Measurements from ENCODE around the gene CPLANE2.
"Not testable (repeated sequence)": the region's sequence is repeated elsewhere in the genome, so short reads cannot be mapped to it uniquely, and the experiment has no call there.

CPLANE2 gene

DNA sequence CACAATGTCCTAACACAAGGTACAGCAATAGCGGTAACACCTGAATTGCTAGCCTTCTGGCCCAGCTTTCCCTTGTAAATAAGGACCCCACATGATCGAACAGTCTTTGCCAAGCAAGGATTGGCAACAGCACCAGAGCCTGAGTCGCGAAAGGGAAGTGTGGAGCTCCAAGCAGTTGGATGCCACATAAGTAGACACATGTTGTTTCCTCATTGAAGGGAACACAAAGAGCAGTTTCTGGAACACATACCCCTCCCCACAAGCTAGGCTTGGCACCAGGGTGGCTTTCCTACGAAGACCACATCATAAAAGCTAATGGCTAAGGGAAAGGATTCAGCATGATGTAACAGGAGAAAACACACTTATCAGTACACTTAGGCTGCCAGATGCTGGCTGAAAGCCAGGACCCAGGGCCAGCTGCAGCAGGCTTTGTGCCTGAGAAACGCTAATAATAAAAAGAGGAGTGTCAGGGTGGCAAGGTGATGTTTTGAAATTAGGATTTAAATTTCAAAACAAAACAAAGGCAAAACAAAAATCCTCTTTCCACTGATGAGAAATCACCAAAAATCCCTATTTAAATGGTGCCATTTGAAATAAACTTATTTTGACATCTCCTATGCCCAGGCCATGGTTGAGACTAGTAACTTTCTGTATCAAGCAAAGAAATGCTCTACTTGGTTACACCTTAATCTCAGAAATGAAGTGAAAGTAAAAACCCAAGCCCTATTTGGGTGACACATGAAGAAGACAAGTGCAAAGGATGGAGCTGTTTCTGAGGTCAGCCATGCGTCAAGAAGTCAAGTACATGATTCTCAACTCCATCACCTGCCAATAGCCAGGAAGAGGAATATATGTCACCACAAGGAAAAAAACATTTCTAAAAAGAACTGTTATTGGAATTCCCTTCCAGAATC lies 11.9 kb upstream of the CPLANE2 start:
- peak; percentile 90 for DNase-seq

DNA sequence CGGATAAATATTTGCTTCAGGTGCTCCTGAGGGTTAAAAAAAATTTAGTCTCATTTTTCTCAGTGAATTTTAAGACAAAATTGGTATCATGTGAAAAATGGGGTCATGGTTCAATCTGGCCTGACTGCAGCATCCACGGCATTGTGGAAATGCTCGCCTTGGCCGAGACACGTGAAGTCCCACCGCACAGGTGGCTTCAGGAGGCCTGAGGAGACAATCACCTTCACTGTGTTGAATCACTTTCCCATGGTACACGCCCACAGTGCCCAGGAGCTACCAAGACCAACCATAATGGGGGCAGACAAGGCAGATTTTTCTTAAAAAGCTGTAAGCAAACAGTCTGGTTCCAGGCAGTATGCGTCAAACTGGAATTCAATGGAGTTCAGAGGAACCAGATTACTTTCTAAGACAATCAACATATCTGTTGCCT lies 11.0 kb upstream of the CPLANE2 start:
- no peak for DNase-seq

DNA sequence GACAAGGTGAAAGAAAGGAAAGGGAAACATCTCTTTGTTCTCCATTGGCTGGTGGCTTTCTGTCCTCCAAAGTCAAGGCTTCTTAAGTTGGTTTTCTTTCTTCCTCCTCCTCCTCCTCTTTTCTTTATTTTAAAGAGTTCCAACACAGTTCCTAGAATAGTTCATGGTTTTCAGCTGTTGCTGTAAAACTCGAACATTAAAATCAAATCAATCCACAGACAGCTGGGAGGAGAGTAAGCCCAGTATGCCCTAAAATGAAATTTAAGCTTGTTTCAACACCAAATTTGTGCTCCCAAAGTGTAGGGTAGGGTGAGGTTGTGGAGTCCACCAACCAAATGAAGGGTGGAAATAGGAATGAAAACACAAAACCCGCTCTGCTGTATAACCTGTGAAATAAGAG lies 10.5 kb upstream of the CPLANE2 start:
- DNase-seq: no peak

DNA sequence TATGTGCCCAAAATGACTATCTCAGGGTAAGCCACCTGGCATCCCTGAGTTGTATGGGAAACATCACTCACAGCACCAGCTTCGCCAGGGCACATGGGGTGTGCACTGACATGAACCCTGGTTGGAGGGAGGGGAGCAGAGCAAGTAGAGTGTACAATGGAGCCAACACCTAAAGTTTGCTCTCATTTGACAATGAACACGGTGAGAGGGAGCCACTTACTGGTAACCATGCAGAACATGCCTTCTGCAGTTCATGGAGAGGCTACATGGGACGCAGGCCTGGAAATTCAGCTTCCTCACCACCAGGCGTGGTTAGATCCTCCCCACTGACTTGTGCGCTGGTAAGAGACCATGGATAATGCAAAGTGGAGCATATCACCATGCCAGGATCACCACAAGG lies 10.0 kb upstream of the CPLANE2 start:
- no peak for DNase-seq

DNA sequence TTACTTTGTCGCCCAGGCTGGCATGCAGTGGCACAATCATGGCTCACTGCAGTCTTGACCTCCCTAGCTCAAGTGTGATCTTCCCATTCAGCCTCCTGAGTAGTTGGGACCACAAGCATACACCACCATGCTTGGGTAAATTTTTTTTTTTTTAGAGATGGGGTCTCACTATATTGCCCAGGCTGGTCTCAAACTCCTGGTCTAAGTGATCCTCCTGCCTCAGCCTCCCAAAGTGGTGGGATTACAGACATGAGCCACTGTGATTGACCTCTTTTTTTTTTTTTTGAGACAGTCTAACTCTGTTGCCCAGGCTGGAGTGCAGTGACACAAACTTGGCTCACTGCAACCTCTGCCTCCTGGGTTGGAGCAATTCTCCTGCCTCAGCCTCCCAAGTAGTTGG lies 9.3 kb upstream of the CPLANE2 start:
- DNase-seq: not testable (repeated sequence)

DNA sequence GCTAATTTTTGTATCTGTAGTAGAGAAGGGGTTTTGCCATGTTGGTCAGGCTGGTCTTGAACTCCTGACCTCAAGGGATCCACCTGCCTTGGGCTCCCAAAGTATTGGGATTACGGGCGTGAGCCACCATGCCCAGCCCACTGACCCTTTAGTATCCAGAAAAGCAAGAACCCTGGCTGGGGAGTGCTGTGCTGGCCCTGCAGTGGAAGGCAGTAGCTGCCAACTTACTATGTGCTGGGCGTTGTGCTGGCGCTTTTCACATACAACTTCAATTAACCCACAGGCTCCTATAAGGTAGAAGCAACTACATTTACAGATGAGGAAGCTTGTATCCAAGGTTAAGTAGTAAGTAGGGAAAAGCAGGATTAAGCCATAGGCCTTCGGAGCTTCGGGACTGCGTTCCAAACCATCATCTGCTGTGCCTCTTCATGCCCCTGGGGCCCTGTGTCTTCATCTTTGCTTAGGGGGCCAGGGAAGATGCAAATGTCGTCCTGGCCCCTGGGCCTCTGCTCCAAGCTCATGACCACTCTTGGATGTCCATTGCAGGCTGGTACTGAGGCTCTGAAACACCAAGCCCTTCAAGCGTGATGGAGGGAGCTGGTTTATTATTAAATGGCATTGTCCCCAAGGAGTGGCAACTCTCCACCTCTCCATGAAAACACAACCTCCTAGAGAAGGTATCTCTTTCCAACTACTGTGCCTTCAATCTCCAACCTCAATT lies 8.7 kb upstream of the CPLANE2 start:
- no peak for DNase-seq

DNA sequence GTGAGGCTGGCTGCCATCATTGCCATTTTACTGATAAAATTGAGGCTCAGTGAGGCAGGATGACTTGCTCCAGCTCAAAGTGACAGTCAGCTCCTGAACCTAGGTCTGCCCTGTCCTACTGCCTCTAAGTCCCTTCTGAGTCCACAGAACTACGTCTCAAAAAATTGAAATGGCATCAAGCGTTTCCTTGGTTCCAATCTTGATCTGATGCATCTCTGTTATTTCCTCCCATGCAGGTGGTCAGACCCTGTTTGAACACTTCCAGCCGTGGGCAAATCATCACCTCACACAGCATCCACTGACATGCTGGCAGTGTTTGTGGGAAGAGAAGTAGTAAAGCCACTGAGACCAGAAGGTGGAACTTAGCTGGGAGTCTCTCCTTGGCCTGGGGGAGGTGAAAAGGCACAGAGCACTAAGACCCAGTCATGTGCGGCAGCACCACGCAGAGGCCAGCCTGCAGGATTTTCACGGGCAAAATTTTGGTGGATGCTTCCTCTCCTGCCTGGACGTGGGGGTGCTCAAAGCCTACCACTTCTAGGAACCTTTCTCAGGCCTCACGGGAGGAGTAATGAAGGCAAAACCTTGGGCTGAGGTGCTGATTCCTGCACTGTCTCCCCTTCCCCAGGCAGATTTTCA lies 7.8 kb upstream of the CPLANE2 start:
- no peak for DNase-seq

DNA sequence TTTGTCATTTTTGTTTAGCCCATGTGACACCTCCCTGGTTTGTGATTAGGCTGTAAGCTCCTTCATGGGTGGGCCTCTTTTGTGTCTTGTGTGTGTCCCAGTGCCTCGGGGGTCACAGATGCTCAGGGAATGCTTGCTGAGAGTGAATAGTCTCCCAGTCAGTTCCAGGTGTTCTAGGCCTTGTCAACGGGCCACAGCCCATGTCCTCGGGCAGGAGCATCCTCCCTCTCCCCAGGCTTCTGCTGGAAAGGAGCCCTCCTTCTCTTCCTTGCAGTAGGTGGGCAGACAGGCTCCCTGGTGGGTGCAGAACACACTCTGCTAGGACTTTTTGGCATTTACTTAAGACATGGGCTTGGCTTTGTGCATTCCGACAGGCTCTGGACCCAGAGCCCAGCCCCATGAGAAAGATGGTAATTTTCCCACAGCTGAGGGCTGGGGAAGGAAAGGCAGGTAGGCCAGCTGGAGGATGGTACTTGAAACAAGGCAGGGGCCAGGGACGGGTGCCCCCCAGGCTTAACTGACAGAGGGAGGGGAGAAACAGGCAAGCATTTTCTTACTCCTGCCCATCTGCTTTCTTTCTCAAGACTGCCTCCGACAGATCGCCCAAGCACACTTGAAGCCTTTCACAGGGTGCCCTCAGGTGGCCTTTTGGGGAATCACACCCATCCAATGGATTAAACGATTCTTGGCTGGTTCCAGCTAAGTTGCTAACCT lies 7.1 kb upstream of the CPLANE2 start:
- peak; percentile 59 for DNase-seq

DNA sequence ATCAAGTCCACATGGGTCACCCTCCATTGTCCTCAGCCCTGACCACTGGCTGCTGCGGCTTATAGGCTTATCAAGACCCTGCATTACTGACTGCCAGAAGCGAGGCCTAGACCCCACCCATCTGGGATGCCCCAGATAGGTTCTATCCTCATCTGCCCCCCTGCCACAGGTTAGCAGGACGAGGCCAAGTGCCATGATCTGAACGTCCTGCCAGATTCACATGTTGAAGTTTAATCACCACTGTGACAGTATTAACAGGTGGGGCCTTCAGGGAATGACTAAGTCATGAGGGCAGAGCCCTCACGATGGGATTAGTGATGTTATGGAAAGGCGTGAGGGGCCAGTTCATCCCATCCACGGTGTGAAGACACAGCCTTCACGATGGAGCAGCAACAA lies 6.2 kb upstream of the CPLANE2 start:
- no peak for DNase-seq

DNA sequence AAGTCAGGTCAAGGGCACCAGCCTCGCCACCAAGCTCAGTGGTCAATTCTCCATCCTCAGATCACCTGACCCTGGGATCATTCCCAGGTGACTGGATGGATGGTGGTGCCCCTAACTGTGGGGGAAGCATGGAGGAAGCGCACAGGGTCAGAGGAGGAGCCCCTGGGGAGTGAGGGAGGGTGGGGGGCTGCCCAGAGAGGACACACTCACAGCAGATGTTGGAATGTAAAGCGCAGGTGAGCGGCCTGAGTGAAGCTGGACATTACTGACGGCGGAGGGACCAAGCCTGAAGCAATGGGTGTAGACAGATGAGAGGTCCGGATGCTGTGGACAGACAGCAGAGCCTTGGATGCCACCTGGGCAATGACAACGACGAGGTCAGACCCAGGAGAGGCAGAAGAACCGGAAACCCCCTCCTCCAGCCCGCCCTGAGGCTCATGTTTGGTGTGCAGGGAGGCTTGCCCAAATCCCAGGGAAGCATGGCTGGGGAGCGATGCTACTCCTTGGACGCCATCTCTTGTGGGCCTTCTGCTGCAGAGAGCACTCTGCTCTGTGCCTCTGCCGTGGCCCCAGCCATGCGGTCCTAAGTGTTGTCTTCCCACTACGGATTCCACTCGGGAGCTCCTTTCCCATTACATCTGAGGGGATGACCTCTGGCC lies 5.7 kb upstream of the CPLANE2 start:
- no peak for DNase-seq

DNA sequence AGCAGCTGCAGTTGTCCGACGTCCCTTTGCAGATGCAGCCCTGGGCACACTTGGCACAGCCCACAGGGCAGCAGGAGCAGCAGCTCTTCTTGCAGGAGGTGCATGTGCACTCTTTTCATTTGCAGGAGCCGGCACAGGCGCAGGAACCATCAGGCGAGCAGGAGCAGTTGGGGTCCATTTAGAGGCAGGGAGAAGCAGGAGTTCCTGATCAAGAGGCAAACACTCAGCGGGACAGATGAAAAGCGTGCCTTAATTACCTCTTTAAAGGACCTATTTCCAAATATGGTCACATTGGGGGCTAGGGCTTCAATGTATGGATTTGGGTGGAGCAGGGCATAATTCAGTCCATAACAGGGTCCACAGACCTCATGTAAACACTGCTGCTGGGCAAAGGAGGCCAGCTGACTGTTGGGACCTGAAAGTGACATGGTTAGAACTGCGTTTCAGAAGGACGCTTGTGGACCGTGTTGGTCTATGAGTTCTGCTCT lies 4.3 kb upstream of the CPLANE2 start:
- no peak for DNase-seq

DNA sequence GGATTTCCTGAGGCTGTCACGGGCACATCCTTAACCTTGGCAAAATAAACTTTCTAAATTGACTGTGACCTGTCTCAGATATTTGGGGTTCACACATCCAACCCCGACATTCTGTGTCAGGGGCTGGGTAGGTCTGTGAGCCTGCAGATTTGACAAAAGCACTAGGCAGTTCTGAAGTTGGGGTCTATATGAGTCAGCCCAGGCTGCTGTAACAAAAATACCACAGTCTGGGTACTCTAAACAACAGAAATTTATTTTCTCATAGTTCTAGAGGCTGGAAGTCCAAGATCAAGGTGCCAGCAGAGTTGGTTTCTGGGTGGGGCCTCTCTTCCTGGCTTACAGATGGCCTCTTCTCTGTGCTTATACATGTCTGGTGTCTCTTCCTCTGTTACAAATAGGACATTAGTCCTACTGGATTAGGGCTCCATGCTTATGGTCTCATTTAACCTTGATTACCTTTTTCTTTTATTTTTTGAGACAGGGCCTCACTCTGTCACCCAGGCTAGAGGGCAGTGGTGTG lies 3.0 kb upstream of the CPLANE2 start:
- no peak for DNase-seq

DNA sequence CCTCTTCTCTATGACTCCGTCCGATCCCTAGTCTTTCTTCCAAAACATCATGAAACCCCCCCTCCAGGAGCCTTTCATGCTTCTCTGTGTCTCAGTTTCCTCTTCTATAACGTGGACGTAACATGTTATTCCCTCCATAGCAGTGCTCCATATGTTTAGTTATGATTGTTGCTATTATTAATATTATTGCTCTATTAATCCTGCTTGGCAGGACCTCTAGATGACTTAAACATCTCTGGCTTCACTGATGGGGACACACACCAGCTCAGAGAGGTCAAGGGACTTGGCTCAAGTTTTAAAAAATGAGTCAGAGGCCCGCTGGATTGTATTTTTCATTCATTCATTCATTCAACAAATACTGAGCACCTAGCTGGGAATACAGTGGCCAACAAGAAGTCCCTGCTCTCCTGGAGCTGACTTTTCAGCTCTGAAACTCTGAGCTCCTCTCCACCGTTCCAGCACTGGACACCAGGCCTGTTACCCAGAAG lies 404 bp upstream of the CPLANE2 start:
- no peak for DNase-seq

DNA sequence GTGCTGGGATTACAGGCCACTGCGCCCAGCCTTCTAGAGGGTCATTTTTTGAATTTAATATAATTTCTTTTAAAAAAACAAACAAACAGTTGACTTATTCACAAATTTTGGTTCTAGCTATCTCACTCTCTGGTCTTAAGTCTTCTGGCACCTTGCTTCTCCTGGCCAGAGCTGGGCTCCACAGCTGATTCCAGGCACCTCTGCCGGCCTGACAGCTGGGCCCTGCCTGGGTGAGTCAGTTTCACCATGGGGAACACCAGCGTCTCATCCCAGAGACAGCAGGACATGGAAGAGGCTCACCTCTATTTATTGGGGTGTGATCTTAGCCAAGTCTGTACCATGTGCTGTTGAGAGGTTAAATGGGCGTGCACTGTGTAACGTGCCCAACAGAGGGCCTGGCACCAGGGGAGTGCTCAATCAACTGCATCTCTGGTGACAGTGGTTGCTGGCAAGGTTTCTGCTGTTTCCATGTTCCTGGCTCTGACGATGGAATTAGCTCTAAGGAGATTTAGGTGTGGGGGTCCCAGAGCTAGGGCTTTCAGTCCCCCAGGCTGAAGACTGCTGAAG lies 956 bp downstream of the CPLANE2 start:
- DNase-seq: no peak

DNA sequence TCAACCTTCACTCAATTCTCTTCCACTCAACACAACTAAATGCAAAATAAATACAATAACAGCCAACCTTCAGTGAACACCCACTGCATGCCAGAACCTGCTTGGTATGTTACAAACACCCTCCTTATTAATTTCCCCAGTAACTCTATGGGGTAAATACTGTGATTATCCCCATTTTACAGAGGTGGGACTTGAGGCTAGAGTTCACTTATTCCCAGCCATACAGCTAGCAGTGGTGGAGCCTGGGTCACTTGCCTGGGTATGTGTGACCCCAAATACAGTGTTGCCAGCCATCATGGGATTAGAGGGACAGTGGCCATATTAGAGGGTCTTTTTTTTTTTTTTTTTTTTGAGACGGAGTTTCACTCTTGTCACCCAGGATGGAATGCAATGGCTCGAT lies 1.6 kb downstream of the CPLANE2 start:
- no peak for DNase-seq

DNA sequence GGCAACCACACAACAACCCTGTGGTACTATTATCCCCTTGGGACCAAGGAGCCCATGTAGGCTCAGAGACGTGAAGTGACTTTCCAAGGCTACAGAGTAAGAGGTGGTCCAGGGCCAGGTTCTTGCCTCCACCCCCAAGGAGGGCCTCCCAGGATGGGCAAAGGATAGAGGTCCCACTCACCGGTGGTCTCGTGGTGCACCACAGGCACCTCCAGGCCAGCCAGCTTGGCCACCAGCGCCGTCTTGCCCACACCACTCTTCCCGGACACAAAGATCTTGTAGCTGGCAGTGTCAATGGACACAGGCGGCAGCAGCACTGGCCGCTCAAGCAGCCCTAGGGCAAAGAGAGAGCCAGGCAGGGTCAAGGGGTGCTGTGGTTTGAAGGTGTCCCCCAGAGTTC lies 3.6 kb downstream of the CPLANE2 start:
- no peak for DNase-seq

DNA sequence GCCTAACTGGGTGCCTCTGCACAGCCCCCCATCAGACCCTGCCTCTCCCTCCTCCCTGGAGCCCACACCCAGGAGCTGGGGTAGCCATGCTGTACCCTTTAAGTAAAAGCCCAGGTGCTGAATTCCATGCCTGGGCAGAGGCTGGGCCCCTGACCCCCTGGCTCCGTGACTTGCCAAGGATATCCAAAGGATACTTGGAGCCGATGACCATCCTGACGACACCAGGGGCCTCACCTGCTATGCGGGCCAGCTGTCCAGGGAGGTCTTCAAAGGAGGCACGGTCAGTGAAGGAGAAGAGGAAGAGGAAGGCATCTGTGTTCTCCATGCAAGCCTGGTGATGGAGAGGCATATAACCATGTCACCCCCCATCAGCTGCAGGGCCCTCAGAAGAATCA lies 4.7 kb downstream of the CPLANE2 start:
- DNase-seq: no peak

DNA sequence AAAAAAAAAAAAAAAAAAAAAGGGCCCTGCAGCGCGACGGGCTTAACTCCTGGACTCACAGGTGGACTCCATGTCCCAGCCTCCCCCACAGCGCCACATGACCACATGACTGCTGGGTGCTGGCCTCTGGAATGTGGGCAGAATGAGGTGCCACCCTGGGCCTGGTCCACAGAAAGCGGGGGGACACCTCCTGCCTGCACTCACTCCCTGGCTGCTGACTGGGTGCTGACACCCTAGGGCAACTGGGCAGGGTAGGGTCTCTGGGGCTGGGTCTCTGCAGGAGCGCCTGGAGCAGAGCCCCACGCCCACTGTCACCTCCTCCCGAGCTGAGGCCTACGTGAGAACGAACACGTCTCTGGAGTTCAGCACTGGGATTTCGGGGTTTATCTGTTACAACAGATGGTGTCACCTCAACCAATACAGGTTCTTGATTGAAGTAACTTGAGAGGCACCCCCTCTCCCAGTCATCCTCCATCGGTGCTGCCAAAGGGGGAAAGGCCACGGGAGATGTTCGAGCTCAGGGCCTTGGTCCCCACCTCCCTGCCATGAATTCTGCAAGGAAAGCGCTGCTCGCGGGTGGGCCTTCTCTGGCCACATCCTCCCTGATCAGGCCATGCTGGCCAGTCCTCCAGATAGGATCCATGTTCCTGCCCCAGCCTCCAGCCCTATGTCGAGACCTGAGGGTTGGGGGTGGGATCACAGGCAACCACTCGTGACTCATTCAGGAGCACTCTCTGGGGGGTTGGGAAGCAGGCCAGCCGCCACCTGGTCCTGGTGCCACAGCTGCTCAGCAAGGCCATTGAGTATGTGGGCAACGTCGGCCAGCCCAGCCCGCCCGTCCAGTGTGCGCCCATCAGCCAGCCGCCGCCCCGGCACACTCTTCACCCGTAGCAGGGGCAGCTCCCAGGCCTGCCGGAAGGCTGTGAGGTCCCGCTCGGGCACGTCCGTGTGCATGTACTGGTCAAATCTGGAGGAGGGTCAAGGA lies 5.4 kb downstream of the CPLANE2 start:
- DNase-seq: no peak

DNA sequence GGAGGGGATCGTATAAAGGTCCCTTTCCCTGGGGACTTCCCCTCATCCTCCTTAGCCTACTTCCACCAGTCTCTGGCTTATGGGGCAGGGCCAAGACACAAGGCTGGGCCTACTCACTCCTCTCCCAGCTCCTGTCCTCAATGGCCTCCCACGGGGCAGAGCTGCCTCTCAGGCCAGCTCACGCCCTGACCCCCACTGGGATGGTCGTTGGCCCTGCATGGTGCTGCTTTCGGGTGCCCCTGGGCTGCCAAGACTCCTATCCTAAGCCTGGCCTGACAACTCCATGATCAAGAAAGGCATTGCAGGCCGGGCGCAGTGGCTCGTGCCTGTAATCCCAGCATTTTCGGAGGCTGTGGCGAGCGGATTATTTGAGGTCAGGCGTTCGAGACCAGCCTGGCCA lies 6.2 kb downstream of the CPLANE2 start:
- DNase-seq: no peak

DNA sequence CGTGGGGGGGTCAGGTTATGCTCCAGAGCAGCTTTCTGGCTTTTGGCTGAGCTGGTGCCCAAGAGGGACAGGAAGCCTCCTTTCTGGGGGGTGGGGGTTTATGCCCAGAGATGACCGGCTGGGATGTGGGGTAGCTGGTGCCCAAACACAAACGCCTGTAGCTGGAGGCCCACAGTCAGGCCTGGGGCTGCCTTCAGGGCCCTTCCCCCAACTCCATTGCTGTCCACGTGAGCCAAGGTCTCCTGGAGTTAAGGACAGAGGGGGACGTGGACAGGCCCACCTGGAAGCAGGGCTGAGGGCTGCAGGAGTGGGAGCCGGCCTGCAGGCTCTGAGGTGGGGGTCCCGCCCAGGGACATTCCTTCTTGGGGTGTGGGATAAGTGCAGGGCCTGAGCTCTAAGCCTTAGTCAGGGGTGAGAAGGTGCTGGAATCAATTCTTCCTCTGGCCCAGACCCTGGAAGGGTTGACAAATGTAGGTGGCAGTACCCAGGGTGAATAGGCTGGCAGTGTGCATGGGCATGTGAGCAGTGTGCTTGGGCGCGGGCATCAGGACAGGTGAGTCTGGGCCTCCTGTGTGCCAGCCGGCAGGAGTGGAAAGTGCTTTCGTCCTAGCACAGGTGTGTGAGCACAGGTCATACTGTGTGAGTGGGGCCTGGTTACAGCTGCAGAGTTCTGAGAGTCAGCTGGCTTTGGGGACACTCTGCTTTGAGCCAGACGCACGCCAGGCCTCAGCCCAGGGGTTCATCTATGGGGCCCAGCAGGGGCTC lies 6.8 kb downstream of the CPLANE2 start:
- no peak for DNase-seq
